HG02970 (cell line): ENCODE results near the gene PRRT2.
"Not testable (repeated sequence)": the region's sequence is repeated elsewhere in the genome, so short reads cannot be mapped to it uniquely, and the experiment has no call there.

Experiments
- ATAC-seq: cut with Tn5 transposase; IDR thresholded peaks from one replicate; pipeline ENCODE4 v1.9.1; 2021; ENCODE audit warnings: mild to moderate bottlenecking, moderate library complexity, moderate number of reproducible peaks; ENCODE audit not compliant: unreplicated experiment, low FRiP score

Gene PRRT2

DNA sequence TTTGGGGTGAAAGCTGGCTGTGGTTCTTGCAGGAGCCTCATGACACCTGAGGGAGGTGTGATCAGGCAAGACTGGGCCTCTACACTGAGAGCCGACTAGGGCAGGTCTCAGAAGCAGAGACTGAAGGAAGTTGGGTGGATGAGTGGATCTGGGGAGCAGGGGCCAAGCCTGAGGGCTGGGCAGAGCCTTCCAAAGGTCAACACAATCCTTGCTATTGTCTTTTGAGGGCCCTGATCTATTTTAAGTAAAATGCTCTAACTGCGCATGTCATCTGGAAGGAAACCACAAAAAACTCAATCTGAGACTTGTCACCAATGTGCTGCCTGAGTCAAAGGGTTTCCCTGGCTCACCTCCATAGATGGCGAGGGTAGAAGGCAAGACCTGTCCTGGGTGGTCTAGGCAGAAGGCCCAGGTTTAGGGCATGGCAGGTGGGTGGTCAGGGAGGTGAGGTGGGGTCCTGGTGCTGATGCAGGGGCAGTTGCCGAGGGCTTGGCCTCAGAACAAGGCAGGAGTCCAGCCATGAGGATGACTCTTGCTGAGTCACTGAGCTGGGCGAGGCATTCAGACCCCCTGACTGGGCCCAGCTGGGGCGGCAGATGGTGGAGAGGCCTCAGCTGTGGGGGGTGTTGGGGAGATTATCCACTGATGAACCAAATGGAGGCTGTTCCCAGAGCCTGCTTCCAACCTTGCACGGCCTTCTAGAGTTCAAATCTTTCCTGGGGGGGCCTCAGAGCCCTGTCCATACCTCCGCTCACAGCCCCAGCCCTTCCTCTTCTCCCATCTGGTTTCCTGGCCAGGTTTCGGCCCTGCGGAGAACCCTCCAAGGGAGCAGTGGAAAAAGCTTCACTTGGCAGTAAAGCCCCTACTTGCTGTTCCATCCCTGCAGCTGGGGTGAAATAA, 13.4 kb downstream of the PRRT2 start:
- ATAC-seq, result no peak

DNA sequence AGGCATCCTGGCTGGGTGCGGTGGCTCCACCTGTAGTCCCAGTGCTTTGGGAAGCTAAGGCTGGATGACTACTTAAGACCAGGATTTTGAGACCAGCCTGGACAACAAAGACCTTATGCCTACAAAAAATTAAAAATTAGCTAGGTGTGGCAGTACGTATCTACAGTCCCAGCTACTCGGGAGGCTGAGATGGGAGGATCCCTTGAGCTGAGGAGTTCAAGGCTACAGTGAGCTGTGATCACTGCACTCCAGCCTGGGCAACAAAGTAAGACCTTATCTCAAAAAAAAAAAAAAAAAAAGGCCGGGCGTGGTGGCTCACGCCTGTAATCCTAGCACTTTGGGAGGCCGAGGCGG, 14.3 kb downstream of the PRRT2 start:
- ATAC-seq, result no peak

DNA sequence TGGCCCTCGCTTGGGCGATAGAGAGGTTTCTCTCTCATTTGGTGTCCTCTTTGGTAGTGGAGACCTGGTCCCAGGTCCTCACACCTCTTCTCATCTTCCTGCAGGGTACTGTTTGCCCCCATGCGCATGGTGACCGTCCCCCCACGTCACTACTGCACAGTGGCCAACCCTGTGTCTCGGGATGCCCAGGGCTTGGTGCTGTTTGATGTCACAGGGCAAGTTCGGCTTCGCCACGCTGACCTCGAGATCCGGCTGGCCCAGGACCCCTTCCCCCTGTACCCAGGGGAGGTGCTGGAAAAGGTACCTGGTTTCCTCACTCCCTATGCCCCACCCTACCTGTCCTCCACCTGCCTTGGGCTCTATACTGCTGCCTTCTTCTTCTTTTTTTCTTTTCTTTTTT, 18.8 kb downstream of the PRRT2 start:
- ATAC-seq, result no peak

DNA sequence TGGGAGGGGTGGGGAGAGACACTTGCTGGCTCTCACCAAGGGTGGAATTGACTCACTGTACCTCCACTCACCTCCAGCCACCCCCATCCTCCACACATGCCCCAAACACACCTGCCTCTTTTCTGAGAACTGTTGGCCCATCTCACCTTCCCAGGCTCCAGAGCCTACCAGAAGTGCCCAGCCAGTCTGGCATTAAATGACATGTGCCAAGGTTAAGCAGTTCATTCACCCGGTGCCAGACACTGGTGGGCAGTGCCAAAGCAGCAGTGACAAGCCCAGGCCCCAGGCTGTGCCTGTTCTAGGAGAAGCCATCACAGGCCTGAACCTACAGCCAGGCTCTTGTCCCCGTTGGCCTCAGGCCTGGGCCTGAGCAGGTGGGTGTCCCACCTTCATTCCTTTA, 19.5 kb downstream of the PRRT2 start:
- no peak for ATAC-seq

DNA sequence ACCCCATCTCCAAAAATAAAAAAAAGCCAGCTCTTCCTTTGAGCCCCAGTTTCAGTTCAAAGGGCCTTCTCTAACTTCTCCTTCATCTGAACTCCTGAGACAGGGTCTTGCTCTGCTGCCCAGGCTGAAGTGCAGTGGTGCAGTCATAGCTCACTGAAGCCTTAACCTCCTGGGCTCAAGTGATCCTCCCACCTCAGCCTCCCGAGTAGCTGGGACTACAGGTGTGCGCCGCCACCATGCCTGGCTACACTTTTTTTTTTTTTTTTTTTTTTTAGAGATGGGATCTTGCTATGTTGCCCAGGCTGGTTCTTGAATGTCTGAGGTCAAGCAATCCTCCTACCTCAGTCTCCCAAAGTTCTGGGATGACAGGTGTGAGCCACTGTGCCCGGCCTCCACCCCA, 21.2 kb downstream of the PRRT2 start:
- ATAC-seq, result not testable (repeated sequence)

DNA sequence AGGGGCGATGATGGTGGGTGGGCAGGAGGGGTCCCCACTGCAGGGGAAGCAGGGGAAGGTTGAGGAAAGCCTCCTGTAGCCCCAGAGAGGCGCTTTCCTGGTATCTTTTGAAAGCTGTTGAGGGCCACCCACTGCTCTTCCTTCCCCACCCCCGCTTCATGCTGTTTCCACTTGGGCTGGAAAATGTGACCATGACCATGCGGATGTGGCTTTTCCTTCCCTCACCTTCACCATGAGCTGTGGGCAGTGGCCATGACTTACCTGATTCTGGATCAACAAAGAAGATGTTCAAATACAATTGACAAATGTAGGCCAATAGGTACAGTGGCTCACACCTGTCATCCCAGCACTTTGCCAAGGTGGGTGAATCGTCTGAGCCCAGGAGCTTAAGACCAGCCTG, 22.1 kb downstream of the PRRT2 start:
- ATAC-seq, result no peak

DNA sequence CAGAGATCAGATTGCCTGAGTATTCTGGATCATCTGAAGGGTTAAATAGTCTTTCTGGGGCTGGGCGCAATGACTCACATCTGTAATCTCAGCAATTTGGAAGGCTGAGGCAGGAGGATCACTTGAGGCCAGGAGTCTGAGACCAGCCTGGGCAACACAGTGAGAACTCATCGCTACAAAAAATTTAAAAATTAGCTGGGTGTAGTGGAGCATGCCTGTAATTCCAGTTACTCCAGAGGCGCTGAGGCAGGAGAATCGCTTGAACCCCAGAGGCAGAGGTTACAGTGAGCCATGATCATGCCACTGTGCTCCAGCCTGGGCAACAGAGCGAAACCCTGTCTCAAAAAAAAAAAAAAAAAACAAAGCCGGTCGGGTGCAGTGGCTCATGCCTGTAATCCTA, 23.9 kb downstream of the PRRT2 start:
- no peak for ATAC-seq

DNA sequence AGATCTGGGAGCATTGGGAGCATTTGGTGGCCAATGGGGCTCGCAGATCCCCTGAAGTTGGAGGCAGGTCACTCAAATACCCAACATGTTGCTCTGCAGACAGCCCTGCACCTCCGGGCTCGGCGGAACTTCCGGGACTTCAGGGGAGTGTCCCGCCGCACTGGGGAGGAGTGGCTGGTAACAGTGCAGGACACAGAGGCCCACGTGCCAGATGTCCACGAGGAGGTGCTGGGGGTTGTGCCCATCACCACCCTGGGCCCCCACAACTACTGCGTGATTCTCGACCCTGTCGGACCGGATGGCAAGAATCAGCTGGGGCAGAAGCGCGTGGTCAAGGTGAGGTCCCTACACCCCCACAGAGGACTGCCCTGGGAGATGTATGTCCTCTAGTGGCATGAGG, 24.6 kb downstream of the PRRT2 start:
- ATAC-seq, result no peak

DNA sequence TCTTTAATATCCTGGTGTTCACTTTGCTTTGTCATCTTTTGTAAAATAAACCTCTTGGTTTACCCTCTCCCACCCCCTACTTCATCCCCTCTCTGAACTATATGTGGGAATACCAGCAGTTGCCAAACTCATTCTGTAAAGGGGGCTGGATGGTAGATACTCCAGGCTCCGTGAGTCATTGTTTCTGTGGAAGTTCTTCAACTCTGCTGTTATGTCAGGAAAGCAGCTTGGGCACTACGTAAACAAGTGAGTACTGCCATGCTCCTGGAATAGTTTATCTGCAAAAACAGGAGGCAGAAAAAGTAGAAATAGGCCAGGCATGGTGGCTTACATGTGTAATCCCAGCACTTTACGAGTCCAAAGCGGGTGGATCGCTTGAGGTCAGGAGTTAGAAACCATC, 25.8 kb downstream of the PRRT2 start:
- ATAC-seq, result no peak

DNA sequence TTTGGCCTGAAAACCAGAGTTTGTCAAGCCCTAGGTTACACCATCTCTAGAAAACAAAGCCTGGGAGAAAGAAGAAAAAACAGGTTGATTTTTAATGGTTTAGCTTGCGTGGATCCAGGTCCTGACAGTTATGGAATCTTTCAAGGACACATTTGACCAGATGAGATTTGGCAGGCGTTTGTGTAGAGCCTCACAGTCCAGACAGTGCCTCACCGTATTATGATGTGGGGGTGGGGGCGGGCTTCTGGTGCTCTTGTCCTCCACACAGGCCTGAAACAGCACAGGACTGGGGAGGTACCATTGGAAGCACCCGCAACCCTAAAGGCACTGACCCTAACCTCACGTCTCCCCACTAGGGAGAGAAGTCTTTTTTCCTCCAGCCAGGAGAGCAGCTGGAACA, 27.8 kb downstream of the PRRT2 start:
- ATAC-seq, result no peak

DNA sequence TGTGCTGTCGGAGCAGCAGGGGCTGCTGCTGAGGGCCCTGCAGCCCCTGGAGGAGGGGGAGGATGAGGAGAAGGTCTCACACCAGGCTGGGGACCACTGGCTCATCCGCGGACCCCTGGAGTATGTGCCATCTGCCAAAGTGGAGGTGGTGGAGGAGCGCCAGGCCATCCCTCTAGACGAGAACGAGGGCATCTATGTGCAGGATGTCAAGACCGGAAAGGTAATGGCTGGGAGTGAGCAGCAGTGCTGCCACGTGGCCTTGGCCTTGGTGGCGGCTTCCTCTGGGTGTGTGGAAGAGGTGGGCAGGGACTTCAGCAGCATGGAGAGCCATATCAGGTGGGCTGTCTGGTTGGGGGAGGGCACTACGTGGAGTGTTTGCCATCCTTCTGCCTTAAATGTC, 28.2 kb downstream of the PRRT2 start:
- no peak for ATAC-seq

DNA sequence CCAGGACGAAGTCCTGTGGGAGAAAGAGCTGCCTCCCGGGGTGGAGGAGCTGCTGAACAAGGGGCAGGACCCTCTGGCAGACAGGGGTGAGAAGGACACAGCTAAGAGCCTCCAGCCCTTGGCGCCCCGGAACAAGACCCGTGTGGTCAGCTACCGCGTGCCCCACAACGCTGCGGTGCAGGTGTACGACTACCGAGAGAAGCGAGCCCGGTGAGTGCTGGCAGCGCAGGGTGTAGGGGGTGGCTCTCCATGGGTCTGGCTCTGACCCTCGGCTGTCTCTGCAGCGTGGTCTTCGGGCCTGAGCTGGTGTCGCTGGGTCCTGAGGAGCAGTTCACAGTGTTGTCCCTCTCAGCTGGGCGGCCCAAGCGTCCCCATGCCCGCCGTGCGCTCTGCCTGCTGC, 29.6 kb downstream of the PRRT2 start:
- no peak for ATAC-seq

DNA sequence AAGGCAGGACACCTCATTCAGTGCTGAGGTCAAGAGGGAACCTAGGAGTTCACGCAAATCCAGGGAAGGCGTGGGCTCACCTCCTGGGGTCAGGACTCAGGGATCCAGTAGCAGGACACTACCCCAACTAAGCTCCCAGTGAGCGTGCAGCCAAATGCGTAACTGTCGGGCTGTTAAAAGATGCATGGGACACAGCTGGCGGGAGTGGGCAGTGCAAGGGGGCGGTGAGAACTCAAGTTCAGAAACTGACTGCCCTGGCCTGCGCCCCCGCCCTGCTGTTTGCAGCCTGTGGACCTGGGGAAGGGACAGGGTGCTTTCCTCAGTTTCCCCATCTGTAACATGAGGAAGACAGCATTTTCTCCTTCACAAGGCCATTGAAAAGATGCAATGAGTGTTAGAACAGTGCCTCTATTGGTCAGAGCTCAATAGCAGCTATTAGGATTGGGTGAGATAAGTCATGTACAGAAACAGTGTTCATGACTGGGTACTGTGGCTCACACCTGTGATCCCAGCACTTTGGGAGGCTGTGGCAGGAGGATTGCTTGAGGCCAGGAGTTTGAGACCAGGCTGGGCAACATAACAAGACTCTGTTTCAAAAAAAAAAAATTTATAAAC, 30.8 kb downstream of the PRRT2 start:
- no peak for ATAC-seq

DNA sequence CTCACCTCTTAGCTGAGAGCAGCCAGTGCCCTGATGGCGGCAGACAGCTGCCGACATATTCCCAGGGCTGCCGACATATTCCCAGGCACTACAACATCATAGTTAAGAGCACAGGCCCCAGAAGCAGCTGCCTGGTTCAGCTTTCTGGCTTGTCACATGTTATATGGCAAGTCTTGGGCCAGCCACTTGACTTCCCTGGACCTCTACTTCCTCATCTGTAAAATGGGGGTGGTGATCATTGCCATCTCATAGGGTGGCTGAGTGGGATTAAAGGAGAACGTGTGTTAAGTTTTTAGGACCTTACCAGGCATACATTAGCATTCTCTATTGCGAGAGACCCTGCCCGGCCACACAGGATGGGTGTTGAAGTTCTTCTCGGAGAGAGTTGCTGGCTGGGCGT, 31.9 kb downstream of the PRRT2 start:
- no peak for ATAC-seq

DNA sequence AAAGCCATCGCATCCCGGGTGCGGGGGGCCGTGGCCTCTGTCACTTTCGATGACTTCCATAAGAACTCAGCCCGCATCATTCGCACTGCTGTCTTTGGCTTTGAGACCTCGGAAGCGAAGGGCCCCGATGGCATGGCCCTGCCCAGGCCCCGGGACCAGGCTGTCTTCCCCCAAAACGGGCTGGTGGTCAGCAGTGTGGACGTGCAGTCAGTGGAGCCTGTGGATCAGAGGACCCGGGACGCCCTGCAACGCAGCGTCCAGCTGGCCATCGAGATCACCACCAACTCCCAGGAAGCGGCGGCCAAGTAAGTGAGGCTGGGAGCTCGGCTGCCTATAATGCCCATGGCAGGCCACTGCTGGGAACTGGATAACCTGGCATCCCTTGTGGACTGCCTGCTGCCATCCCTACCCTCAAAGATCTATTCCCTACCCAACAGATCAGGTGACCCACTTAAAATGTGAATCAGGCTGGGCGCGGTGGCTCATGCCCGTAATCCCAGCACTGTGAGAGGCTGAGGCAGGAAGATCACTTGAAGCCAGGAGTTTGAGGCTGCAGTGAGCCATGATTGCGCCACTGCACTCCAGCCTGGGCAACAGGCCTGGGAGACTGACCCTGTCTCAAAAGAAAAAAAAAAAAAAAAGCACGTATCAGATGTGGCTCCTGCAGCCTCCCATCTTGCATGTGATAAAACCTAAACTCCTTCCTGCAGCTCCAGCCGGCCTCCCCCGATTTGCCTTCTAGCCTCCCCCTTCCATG, 32.8 kb downstream of the PRRT2 start:
- ATAC-seq, result no peak

DNA sequence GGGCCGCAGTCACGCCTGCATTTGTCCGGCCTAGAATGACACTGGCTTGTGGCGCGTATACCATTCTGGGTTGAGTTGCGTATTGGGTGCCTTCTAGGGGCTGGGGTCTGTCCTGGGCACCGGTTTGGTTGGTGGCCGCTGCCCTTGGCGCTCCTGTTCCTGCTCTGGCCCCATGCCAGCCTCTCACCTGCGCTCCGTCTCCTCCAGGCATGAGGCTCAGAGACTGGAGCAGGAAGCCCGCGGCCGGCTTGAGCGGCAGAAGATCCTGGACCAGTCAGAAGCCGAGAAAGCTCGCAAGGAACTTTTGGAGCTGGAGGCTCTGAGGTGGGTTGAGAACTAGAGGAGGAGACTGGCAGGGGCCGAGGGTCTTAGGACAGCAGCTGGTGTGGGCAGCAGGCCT, 33.7 kb downstream of the PRRT2 start:
- ATAC-seq, result no peak

DNA sequence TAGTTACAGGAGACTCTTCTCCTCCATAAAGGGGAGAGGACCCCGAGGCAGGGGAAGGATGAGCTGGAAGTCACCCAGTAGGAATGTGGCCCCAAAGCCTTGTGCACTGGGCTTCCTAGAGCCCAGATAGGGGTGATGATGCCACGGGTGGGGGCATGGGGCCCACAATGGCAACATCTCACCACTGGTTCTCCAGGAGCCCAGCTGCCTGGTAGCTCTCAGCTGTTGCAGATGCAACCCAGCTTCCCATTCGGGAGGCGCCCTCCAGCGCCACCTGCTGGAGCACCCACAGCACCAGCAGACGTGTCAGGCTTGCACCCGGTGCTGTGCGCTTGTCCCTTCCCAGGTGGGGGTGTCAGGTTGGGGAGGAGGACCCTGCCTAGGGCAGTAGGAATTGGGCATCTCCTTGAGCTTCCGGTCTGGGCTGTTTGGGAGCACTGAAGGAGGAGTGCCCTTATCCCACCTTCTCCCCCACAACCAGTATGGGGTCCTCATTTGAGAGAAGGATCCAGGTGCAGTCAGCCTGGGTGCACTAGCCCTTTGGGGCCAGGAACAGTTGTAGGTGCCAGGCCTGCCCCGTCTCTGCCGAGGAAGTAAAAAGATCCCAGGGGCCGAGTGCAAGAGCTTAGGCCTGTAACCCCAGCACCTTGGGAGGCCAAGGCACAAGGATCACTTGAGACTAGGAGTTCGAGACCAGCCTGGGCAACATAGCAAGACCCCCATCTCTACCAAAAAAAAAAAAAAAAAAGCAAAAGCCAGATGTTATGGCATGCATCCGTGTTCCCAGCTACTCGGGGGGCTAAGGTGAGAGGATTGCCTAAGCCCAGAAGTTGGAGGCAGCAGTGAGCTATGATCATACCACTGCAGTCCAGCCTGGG, 36.7 kb downstream of the PRRT2 start:
- ATAC-seq, result no peak

DNA sequence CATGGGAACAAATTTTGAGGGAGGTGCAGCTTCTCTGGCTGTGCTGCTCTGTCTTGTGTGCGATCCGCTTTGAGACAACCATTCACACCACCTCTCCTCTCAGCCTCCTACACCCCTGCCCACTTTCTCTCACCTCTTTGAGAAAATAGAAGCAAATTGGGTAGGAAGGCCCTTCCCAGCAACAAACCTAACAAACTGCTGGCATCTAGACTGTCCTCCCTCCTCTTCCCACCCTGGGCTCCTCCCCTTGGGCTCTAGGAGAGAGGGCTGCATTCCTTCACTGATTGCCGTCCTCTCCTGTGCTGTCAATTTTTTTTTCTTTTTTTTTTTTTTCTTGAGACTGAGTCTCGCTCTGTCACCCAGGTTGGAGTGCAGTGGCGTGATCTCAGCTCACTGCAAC, 37.5 kb downstream of the PRRT2 start:
- ATAC-seq, result no peak

DNA sequence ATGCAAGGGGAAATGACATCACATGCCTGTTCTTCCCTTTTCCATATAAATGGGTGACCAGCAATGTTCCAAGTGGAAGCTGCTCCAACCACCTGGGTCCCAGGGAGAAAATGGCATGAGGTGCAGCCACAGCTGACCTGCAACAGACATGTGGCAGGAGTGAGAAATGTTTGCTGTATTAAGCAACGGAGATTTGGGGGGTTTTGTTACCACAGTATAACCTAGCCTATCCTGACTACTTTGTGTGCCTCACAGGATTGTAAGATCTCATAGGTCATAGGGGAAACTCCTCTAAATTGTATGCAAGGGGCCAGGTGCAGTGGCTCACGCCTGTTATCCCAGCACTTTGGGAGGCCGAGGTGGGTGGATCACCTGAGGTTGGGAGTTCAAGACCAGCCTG, 39.0 kb downstream of the PRRT2 start:
- ATAC-seq, result no peak

DNA sequence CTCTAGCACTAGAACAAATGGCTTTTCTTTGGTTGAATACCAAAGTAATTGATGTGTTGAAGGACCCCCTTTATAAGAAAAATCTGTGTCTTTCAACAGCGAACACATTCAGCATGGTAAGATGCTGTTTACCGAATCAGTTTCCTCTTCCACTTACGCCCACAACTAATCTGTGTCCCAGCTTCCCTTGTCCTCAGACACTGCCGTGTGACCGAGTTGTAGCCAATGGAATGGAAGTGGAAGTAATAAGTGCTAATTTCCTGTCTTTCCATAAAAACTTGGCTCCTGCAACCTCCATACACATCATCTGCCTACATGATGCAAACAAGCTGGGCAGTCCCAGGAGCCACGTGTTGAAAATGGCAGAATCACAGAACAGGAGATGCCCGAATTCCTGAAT, 40.7 kb downstream of the PRRT2 start:
- ATAC-seq, result no peak
